Sciatic nerve (tissue), 2 donors: Measurements from ENCODE around the gene ELOVL5. TPM values are rescaled to one million over a fixed set of nuclear protein-coding genes. Genes with fewer than 3 reads are reported as not detected.

ENCODE experiments used
- ATAC-seq: fragments of 200-7000 bp; cut with Tn5 transposase; one replicate; pipeline ENCODE4 v1.9.1; 2020; ENCODE audit warnings: mild to moderate bottlenecking, moderate library complexity
- DNase-seq: peaks from one replicate; pipeline ENCODE4 v3.0.0-alpha.2; 2020; ENCODE audit warnings: low spot score
- intact Hi-C: fragments of 100-400 bp; cut with DNase I; formaldehyde crosslinking; loops from one replicate; pipeline ENCODE4 v1.14.2; 2022
- microRNA-seq: library from miRNA; unstranded; fragments of <30 nt; microRNA quantifications from one replicate; pipeline ENCODE4 v1.2.0, GENCODE V29; 2020
- total RNA-seq: library from RNA; stranded (reverse); fragmentation: NEBNext Ultra II Directional; extraction: Animal tissue kit (Norgen Biotek cat#: 25700); gene quantifications from one replicate; pipeline ENCODE4 v1.2.1, GENCODE V29; 2021
- donor health status: DM: no; HTN: no; CAD: no.
- donor health status: DM: no; HTN: no; CAD: no.

ELOVL5 gene
- total RNA-seq, 1 donor from 2014 or later, result 115 TPM

DNA sequence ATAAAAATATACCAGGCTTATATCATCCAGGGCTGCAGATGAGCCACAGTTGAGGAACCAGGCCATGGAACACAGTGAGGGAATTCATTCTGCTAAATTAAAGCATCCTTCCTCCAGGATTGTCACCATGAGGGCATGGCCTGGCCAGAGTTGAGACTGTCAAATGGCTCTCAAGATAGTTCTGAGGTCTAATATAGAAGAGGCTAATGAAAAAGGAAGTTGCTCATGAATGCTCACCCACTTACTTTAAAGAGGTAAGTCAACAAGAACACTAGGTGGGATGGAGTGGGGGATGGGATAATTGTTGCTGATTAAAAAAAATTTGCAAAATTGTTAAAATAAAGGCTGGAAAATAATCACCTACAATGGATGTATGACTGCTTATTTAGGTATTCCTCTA, 128.1 kb downstream of the ELOVL5 start:
- intact Hi-C loops, result no loop called here
- no peak for DNase-seq
- no peak for ATAC-seq

Small RNAs within 50 kb of the gene (microRNA-seq; reads per million reads assigned to microRNA genes)
- not detected for gene MIR5685

Other genes with a start within 250 kb of the ELOVL5 start
- gene GCM1, start 200.1 kb downstream of the ELOVL5 start, total RNA-seq, result not detected
- gene GCLC, start 196.2 kb upstream of the ELOVL5 start, total RNA-seq, result 34.9 TPM